ENCODE results near the gene HSPA12B. TPM values are rescaled to one million over a fixed set of nuclear protein-coding genes. Genes with fewer than 3 reads are reported as not detected.

Gene HSPA12B
- total and polyA plus RNA-seq, 2 of the 13 experiments (the other 11 are each of a cell fraction or from before 2014, with no cell fraction given): 0.01 TPM; not detected in 1

DNA sequence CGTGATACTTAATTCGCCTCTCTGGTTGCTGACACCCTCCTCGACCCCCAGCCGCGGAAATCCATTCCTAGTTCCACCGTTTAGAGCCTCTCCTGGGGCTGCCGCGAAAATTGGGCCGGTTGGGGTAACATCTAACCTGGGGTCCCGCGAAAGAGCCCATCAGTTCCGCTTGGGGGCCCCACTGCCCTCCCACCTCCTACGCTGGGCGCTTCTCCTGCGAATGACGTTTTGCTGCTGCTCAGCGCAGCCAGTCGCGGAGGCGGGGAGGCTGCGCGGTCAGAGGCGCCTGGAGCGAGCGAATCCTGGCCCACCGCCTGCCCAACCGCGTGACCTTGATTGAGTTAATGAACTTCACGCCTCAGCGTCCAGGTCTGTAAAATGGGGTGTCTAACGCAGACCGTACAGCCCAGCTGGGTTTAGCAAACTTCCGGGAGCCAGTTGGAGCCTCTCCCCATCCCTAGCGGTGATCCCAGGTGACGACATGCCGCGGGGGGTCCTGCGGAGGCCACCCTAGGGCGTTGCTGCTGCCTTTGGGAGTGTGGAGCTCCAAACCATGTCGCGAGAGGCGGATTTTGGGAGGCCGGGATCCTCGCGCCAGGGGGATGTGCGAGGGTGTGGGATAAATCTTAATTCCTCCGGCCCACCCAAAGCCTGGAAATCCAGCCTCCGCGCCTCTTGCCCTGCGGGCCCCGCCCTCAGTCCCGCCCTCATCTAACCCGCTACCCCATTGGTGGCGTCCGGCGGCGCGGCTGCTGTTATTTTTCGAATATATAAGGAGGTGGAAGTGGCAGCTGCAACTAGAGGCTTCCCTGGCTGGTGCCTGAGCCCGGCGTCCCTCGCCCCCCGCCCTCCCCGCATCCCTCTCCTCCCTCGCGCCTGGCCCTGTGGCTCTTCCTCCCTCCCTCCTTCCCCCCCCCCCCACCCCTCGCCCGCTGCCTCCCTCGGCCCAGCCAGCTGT, 63.3 kb downstream of the HSPA12B start, which contains the start of gene CDC25B (continued):
- TF ChIP-seq ZUFSP (CRISPR knock-in tag; IDR thresholded peaks at IDR 0.05; ENCODE audit: borderline replicate concordance) (no peak), ZNF468 (CRISPR knock-in tag; IDR thresholded peaks at IDR 0.05) (peak; percentile 86; the same call in 1 of the 2 replicates), CSRNP2 (CRISPR knock-in tag; conservative IDR thresholded peaks at IDR 0.05; ENCODE audit: low read depth) (no peak), ZFP36L1 (CRISPR knock-in tag; IDR thresholded peaks at IDR 0.05) (peak; percentile 71; the same call in 1 of the 2 replicates), MAFG (CRISPR knock-in tag; IDR thresholded peaks at IDR 0.05) (no peak; the same call in 1 of the 2 replicates), KDM3A (CRISPR knock-in tag; IDR thresholded peaks at IDR 0.05; ENCODE audit: low read depth) (peak; percentile 57; the same call in 1 of the 2 replicates), ZGPAT (CRISPR knock-in tag; IDR thresholded peaks at IDR 0.05) (peak; percentile 75), HMGXB4 (CRISPR knock-in tag; IDR thresholded peaks at IDR 0.05; ENCODE audit: borderline replicate concordance in 1 of 2, low read depth in 1 of 2) (peak; percentile 59 to 71; a peak in 3 of 4 replicates), ZNF441 (CRISPR knock-in tag; IDR thresholded peaks at IDR 0.05; ENCODE audit: borderline replicate concordance) (peak; percentile 88), FIP1L1 (IDR thresholded peaks at IDR 0.05; ENCODE audit: borderline replicate concordance, insufficient read depth, low read depth, low read length) (no peak), ATF7 (IDR thresholded peaks at IDR 0.05) (no peak), ATF7 (CRISPR knock-in tag; IDR thresholded peaks at IDR 0.05) (peak; percentile 93), ZNF501 (CRISPR knock-in tag; IDR thresholded peaks at IDR 0.05) (peak; percentile 85), SATB2 (CRISPR knock-in tag; IDR thresholded peaks at IDR 0.05) (no peak), ZNF101 (CRISPR knock-in tag; IDR thresholded peaks at IDR 0.05; ENCODE audit: borderline replicate concordance, low read depth) (0 out of 2 replicates have a peak, but pooled peaks have one; percentile 75), ONECUT2 (CRISPR knock-in tag; IDR thresholded peaks at IDR 0.05) (no peak), ZBTB43 (CRISPR knock-in tag; conservative IDR thresholded peaks at IDR 0.05) (0 out of 2 replicates have a peak, but pooled peaks have one; percentile 22)
- TF ChIP-seq, protein P1, sequence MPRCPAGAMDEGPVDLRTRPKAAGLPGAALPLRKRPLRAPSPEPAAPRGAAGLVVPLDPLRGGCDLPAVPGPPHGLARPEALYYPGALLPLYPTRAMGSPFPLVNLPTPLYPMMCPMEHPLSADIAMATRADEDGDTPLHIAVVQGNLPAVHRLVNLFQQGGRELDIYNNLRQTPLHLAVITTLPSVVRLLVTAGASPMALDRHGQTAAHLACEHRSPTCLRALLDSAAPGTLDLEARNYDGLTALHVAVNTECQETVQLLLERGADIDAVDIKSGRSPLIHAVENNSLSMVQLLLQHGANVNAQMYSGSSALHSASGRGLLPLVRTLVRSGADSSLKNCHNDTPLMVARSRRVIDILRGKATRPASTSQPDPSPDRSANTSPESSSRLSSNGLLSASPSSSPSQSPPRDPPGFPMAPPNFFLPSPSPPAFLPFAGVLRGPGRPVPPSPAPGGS (CRISPR knock-in tag; IDR thresholded peaks at IDR 0.05): no peak

Data from HepG2 (cell line).